ENCODE results near the gene KREMEN2.

DNA sequence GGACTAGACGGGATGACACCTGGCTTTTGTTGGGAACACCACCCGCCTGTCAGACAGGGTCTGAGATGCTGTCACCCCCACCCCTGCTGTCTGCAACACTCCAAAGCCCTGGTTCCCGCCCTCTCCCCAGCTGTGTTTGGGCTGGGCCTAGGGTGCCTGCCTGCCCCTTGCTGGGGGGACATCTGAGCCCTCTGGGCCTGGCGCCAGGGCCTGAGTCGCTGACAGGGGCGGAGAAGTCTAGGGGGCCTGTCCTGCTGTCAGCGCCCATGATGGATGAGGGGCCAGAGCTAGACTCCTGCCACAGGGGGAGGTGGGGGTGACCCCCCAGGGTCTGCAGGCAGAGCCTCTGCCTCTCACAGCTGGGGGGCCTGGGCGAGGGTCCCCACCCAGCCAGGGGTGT is 23.8 kb downstream of the KREMEN2 start:
- TF ChIP-seq, protein P1, sequence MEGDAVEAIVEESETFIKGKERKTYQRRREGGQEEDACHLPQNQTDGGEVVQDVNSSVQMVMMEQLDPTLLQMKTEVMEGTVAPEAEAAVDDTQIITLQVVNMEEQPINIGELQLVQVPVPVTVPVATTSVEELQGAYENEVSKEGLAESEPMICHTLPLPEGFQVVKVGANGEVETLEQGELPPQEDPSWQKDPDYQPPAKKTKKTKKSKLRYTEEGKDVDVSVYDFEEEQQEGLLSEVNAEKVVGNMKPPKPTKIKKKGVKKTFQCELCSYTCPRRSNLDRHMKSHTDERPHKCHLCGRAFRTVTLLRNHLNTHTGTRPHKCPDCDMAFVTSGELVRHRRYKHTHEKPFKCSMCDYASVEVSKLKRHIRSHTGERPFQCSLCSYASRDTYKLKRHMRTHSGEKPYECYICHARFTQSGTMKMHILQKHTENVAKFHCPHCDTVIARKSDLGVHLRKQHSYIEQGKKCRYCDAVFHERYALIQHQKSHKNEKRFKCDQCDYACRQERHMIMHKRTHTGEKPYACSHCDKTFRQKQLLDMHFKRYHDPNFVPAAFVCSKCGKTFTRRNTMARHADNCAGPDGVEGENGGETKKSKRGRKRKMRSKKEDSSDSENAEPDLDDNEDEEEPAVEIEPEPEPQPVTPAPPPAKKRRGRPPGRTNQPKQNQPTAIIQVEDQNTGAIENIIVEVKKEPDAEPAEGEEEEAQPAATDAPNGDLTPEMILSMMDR (IDR thresholded peaks at IDR 0.05): no peak
- TF ChIP-seq CREB1 (CRISPR knock-in tag; IDR thresholded peaks at IDR 0.05) (no peak), FOXP1 (CRISPR knock-in tag; IDR thresholded peaks at IDR 0.05; ENCODE audit: borderline replicate concordance) (no peak), ZNF138 (CRISPR knock-in tag; conservative IDR thresholded peaks at IDR 0.05) (no peak), SP1 (CRISPR knock-in tag; conservative IDR thresholded peaks at IDR 0.05) (no peak)
- TF ChIP-seq, protein P2, sequence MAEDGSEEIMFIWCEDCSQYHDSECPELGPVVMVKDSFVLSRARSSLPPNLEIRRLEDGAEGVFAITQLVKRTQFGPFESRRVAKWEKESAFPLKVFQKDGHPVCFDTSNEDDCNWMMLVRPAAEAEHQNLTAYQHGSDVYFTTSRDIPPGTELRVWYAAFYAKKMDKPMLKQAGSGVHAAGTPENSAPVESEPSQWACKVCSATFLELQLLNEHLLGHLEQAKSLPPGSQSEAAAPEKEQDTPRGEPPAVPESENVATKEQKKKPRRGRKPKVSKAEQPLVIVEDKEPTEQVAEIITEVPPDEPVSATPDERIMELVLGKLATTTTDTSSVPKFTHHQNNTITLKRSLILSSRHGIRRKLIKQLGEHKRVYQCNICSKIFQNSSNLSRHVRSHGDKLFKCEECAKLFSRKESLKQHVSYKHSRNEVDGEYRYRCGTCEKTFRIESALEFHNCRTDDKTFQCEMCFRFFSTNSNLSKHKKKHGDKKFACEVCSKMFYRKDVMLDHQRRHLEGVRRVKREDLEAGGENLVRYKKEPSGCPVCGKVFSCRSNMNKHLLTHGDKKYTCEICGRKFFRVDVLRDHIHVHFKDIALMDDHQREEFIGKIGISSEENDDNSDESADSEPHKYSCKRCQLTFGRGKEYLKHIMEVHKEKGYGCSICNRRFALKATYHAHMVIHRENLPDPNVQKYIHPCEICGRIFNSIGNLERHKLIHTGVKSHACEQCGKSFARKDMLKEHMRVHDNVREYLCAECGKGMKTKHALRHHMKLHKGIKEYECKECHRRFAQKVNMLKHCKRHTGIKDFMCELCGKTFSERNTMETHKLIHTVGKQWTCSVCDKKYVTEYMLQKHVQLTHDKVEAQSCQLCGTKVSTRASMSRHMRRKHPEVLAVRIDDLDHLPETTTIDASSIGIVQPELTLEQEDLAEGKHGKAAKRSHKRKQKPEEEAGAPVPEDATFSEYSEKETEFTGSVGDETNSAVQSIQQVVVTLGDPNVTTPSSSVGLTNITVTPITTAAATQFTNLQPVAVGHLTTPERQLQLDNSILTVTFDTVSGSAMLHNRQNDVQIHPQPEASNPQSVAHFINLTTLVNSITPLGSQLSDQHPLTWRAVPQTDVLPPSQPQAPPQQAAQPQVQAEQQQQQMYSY (CRISPR knock-in tag; IDR thresholded peaks at IDR 0.05): no peak
